Activated T-helper 1 cell treated with Interleukin-2 at 50 U/mL for 16 hours (primary cell): Measurements from ENCODE around the gene CRPPA.
A peak's percentile ranks its signal among the peaks of the same experiment; 100 is the strongest.

Source experiments
- DNase-seq: peaks from one replicate; pipeline ENCODE4 v3.0.0-alpha.2; 2020; ENCODE audit warnings: low read depth

The CRPPA gene

DNA sequence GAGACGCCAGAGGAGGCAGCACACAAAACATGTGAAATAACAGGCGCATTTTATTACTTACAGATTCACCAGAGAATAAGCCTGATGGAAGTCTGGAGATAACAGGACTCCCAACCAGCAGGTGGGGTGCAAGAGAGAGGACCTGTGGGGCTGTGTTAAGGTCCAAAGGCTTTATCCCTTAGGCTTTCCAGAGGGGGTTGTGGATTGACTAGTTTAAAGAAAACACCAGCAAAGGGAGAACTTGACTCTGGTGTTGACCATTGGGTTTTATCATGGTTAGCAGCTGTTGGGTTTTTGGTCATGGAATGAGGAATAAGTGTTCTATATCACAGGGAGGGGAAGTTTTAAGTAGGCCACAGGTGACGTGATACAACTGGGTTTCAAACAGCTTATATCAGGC is 1.6 kb upstream of the CRPPA start:
- no peak for DNase-seq

DNA sequence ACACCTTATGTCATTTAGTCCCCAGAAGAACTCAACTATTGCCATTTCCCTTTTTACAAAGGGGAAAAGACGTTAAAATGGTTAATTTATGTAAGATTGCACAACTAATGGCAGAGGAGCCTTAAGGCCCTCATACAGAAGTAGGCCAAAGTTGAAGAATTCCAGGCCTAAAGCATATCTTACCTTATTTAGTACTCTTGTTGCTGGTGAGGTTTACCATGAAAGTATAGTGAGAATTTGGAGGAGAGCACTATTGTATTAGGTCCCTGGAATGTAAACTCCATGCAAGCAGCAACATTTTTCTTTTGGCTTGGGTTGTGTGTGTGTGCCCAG is 731 bp upstream of the CRPPA start:
- no peak for DNase-seq

DNA sequence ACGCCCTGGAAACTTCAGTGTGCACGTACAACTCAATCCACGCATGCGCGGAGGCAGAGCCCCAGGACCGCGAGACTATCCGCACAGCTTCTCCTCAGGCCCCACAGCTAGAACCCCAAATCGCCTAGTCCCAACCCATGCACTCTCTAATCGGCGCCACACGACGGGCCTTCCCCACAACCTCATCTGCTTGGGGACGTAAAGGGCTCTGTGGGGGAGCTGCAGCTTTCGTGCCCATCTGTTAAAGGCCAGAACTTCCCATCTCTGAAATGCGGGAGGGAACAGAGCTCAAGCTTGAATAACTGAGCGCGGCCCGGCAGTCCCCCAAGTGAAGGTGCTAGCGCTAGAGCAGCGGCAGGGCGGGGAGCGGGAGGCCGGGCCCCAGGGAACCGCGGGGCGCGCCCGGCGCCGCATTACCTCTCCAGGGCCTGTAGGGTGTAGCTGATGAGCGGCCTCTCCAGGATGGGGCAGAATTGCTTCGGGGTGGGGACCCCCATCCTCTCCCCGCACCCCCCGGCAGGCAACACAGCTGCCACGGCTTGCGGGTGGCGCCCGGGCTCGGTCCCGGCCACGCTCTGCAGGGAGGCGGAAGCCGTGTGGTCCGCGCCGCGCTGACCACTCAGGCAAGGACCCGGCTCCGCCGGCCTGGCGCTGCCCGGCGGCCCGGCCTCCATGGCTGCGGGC is 547 bp downstream of the CRPPA start:
- DNase-seq = peak; percentile 68

DNA sequence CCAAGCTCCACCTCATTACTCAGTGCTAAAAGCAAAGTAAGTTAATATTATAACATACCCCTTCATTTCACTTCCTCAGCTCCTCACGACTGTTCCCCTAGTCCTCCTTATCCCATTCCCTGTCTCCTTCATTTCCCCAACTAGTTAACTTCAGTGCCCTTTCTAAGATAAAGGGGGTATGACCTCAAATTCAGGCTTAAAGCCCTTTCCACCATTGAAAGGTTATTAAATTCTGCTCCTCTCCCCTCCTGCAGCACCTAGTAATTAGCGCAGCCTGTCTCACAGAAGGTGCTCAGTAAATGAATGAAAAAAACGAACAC is 1.0 kb downstream of the CRPPA start:
- DNase-seq = no peak

DNA sequence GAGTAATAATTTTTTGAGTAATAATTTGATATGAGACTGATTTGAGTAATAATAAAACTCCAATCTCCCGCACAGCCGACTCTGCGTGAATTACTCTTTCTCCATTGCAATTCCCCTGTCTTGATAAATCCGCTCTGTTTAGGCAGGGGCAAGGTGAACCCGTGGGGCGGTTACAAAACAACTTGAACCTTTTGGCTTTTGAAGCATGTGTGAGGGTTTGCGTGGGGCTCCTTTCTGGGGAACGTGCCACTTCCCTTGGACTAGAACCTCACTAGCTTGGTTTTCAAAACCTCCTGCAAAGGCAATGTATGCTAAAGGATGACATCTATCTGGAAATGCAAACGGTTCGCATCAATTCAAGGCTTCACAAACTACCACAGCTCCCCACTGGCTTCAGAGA is 1.5 kb downstream of the CRPPA start:
- no peak for DNase-seq

DNA sequence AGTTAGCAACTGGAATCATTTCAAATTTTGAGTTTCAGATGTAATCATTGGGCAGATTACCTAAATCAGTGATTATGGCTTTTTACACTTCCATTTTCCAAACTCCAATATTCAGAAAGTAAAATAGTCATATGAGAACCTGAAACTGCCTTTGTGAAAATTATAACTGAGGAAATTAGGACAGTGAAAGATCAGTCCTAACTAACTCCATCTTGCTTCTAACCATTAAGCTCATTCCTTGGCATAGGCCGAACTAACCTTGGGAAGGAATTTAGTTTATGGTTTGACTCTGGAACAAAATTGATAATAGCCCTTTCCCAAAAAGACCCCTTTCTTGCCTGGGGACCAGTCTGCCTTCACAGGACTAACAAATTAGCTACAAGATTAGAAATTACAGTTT is 2.2 kb downstream of the CRPPA start:
- no peak for DNase-seq

DNA sequence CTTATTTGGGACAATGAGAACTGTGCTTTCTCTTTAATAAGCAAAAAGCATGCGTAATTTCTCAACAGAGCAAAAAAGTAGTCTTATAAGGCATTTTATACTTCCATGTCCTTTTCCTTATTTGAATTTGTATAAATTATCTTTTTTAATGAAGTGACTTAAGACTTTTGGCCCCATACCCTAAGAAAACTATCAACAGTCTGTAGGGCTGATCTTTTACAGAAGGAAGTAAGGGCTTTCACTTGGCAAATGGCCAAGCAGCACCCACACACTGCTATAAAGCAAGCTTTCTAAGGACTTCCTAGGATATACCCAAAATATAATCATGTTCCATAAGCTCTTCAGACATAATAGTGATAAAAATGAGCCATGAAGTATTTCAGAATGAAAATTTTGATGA is 3.4 kb downstream of the CRPPA start:
- DNase-seq = no peak

DNA sequence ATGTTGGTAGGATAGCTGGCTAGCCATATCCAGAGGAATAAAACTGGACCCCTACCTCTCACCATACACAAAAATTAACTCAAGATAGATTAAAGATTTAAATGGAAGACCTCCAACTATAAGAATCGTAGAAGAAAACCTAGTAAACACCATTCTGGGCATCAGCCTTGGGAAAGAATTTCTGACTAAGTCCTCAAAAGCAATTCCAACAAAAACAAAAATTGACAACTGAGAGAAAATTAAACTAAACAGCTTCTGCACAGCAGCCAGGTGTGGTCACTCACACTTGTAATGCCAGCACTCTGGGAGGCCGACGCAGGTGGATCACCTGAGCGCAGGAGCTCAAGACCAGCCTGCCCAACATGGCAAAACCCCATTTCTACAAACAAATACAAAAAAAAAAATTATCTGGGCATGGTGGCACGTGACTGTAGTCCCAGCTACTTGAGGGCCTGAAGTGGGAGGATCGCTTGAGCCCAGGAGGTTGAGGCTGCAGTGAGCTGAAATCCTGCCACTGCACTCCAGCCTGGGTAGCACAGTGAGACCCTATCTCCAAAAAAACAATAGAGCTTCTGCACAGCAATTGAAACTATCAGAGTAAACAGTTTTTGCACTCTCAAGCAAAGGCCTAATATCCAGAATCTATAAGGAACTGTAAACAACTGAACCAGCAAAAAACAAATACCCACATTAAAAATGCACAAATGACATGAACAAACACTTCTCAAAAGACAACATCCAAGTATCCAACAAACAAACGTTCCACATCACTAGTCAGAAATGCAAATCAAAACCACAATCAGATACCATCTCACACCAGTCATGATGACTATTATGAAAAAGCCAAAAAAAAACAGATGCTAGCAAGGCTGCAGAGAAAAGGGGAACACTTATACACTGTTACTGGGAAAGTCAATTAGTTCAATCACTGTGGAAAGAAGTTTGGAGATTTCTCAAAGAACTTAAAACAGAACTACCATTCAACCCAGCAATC is 4.8 kb downstream of the CRPPA start:
- no peak for DNase-seq

DNA sequence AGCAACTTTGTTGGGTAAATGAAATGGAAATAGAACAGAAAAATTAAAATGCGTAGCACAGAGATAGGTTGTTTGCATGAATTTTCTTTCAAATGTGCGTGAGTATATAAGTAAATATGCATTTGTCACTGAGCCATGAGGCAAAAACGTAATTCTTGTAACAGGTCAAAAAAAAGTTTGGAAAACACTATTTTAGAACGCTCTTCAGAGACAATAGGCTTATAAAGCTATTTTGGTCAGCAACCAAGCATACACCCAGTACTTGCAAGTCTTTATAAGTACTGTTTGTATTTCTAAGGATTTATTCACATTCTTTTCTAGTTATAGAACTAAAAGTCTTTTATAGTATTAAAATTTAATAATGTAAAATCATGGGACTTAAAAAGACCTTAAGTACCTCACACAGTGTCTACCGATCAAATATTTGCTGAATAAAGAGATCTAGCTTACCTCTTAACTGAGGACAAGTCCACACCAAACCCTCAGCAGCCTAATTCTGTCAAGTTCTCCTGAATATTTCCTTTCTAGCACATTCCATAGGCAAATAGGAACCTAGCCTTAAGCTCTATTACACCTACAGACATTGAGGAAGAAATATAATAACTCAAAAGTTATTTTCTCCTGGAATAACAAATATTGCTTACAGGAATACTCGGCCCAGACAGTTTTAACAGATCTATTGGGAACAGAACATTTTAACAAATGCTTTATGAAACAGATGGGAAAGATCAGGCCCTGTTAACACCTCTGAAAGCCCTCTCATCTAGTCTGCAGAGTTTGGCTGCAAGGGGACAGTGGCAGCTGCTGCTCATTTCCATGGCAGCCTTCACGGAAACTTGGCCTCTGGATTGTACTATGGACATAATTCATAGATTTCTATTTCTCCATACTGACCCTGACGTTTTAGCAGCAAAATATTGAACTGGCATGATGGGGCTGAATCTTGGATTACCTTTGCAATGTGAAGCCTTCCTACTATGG is 8.8 kb downstream of the CRPPA start:
- DNase-seq = no peak

DNA sequence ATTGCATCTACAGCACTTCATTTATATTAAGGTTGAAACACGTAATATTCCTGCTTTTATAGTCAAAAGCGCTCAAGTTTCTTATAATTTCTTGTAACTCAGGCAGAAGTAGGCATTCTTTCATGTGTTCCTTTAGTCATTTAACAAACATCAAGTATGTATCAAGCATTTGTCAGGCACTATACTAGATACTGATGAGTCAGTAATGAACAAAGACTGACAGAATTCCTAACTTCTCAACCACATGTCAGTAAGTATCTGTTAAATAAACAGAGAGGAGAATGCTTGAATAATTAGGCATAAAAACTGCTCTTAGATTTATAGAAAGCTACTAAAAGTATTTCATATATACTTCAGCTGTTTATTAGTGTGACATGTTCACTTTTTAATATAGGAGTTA is 9.9 kb downstream of the CRPPA start:
- no peak for DNase-seq

DNA sequence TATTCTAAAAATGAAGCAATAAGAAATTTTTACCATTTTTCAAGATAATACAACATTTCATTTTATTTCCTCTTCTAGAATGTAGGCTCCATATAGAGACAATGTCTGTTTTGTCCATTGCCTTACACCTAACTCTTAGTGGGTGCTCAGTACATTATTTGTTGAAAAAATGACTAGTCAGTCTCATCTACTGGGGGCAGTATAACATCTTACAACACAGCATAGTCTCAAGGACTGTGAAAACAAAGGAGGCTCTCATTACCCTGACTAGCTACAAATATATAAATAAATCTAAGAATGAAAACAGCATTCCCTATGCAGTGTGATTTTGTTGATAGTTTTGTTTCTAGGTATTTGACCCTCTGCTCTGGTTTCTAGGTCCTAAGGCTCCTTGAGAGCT is 11.6 kb downstream of the CRPPA start:
- DNase-seq = no peak

DNA sequence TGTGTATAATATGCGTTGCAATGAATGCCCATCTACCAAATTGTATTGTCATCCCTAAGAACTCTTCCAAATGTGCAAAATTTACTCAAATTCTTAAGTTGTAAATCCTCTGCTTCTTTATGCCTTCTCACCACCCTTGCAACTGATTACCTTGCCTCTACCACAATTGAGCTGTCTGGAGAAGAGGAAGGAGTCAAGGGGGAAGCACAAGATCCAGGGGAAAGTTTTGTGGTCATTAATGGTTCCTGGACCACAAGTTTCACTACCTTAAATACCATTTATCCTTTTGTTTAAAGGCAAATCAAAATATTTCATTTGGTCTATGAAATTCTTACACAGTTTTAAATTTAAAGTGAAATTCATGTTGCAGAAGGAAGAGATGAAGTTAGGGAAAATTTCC is 16.7 kb downstream of the CRPPA start:
- no peak for DNase-seq

DNA sequence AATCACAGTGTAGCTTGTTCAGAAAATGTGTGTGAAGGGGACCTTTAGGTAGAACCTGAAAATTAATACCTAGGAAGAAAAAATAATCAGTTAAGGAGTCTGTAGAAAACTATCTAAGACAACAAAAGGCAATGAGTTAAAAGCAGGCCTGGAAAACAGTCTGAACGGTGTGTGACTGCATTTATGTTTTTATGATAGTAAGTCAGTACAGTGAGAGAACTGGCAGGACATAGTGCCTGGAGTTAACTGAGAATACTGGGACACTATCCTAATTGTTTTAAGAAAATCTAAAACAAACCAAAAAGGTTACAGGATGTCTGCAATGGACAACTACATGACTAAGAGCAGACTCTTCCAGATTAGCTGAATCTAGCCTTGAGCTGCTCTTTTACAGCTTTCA is 17.9 kb downstream of the CRPPA start:
- no peak for DNase-seq

DNA sequence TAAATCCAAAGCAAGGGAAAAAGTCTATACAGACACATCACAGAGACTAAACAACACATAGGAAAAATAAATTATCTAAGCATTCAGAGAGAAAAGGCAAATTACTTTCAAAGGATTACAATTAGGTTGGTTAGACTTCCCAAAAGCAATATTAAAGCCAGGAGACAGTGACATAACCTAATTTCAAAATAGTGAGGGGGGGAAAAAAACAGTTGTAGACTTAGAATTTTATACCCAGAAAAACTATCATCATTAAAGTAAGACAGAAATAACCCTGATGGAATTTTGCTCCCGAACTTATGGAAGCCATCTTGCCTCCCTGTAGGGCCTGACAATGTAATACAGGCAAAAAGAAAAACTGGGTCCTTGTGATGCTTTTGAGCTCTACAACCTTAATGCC is 18.4 kb downstream of the CRPPA start:
- DNase-seq = no peak

DNA sequence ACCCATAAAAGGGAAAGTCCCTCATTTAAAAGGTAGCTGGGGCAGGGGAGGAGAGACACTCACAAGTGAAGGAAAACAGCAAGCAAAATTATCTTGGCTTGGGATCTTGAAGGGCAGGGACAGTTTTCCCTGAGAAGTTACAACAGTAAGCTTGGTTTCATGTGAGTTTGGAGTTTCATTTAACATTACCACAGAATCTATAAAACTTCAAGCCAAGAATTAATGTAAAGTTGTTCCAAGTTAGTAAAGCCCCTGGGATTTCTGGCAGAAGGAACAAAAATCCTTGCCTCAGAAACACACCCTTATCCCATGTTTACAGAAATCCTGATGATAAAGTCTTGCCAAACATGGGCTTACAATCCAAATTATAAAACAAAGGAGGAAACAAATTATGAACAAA is 19.2 kb downstream of the CRPPA start:
- DNase-seq = no peak

DNA sequence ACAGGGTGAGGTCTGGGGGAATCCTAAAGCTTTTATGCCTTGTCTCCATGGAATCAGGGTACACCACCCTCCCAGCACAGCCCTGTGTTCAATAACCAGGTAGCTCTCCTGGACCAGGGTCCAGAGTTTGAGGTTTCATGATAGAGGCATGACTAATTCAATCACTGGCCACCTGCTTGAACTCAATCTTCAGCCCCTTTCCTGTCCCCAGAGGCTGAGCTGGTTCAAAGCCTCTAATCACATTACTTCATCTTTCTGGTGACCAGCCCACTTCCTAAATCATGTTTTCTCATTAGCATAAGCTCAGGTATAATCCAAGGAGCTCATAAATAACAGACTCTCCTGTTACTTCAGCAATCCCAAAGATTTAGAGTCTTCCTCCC is 20.5 kb downstream of the CRPPA start:
- DNase-seq = no peak

DNA sequence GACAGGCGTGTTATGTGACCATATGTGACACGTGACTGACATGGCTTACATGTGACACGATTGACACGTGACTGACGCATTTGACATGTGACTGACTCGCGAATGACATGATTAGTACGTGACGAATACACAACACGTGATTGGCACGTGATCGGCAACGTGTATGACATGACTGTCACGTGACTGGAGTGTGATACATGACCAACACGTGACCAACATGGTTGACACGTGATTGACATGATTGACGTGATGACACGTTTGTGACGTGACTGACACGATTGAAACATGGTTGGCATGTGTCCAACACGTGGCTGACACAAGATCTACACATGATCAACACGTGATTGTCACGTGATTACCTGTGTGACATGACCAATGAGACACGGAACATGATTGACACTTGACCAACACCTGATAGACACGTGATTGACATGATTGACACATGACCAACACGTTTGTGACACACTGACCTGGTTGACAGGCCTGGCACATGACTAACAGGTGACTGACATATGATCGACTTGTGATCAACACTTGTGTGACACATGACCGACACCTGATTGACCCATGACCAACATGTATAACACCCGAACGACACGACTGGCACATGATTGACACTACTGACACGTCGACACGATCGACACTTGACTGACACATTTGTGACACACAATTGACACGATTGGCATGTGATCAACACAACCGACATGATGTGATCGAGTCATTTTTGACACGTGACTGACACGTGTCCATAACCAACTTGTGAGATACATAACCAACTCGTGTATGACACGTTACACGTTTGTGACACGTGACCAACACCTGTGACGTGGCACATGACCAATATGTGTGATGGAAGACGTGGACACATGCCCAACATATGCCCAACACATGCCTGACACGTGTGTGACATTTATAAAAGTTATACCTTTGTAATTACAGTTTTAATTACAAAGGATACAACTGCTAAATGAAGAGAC is 21.1 kb downstream of the CRPPA start:
- DNase-seq = no peak

DNA sequence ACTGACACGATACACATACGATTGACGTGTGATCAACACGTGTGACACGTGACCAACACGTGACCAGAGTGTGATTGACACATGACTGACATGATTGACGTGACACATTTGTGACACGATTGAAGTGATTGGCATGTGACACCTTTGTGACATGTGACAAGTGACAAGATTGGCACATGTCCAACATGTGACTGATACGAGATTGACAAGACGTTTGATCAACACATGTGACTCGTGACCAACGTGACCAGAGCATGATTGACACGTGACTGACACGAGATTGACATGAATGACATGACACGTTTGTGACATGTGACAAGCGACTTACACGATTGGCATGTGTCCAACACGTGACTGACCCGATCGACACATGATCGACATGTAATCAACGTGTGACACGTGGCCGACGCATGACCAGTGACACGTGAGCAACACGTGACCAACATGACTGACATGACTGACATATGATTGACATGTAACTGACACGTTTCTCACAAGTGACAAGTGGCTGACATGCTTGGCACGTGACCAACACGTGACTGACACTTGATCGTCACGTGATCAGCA is 22.0 kb downstream of the CRPPA start:
- no peak for DNase-seq

DNA sequence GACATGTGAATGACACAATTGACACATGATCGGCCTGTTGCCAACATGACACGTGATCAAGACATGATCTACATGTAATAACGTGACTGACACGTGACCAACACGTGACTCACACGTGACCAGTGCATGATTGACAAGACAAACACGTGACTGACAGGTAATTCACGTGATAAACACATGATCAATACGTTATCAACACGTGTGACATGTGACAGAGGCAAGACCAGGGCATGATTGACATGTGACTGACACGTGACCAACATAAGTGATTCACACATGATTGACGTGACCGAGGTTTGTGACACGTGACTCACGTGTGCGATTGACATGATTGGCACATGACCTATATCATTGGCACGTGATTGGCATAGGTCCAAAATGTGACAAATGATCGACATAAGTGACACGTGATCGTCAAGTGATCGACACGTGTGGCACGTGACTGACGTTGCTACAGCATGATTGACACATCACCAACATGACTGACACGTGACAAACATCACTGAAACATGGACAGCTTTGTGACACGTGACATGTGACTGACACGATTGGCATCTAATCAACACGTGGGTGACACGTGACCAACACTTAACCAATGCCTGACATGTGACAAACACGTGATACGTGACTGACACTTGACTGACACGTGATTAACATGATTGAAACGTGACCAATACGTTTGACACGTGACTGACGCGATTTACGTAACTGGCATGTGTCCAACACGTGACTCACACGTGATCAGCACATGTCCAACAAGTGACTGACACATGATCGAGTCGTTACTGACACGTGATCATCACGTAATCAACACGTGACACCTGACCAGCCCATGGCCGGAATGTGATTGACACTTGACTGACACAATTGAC is 23.0 kb downstream of the CRPPA start:
- no peak for DNase-seq

DNA sequence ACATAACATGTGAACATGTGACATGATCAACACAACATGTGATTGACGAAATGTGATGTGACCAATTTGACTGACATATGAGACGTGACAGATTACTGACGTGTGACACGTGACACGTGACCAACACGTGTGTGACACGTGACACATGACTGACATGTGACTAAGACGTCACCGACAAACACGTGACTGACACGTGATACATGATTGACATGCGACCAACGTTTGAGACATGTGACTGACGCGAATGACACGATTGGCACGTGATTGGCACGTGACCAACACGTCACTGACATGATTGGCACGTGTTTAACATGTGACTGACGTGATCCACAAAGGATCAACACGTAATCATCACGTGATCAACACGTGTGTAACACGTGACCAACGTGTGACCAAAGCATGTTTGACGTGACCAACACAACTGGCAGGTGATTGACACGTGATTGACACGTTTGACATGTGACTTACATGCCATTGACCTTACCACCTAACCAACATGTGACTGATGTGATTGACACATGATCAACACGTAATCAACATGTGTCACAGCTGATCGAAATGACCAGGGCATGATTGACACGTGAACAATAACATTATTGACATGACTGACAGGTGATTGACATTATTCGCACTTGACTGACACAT is 23.7 kb downstream of the CRPPA start:
- no peak for DNase-seq
